Astrocyte (in vitro differentiated cells and primary cell): Measurements from ENCODE around the gene ANAPC16. TPM values are rescaled to one million over a fixed set of nuclear protein-coding genes. Genes with fewer than 3 reads are reported as not detected.

ENCODE experiments used
- DNase-seq: peaks from one replicate; pipeline ENCODE4 v3.0.0-alpha.2; 2010; ENCODE audit warnings: low read depth
- FAIRE-seq: peaks from 2 replicates; lab custom pipeline; 2011; peaks lifted over from hg19 to GRCh38; lab: Jason Lieb, UNC
- H2AFZ ChIP-seq: 2 replicates; pipeline ENCODE4 v1.6.0; 2012; ENCODE audit warnings: low read depth, low read length, inconsistent platforms
- H3K27ac ChIP-seq: 2 replicates; pipeline ENCODE4 v1.5.1; 2011; ENCODE audit warnings: low read depth, low read length, inconsistent platforms
- H3K27me3 ChIP-seq: 2 replicates; pipeline ENCODE4 v1.6.0; 2011; ENCODE audit warnings: low read length, inconsistent platforms; ENCODE audit not compliant: insufficient read depth
- H3K36me3 ChIP-seq: 2 replicates; pipeline ENCODE4 v1.5.1; 2011; ENCODE audit warnings: low read length, inconsistent platforms; ENCODE audit not compliant: insufficient read depth
- H3K4me1 ChIP-seq: 2 replicates; pipeline ENCODE4 v1.5.1; 2011; ENCODE audit warnings: low read length, inconsistent platforms; ENCODE audit not compliant: insufficient read depth
- H3K4me2 ChIP-seq: 2 replicates; pipeline ENCODE4 v1.6.0; 2012; ENCODE audit warnings: low read length, inconsistent platforms
- H3K4me3 ChIP-seq: 2 replicates; pipeline ENCODE4 v1.5.1; 2011; ENCODE audit warnings: low read depth, mild to moderate bottlenecking, low read length, inconsistent platforms; ENCODE audit not compliant: insufficient read depth
- H3K79me2 ChIP-seq: 2 replicates; pipeline ENCODE4 v1.6.0; 2012; ENCODE audit warnings: mild to moderate bottlenecking, low read length, inconsistent platforms; ENCODE audit not compliant: insufficient read depth
- H3K9ac ChIP-seq: 2 replicates; pipeline ENCODE4 v1.6.0; 2012; ENCODE audit warnings: mild to moderate bottlenecking, low read length, inconsistent platforms
- H3K9me3 ChIP-seq: 2 replicates; pipeline ENCODE4 v1.5.1; 2012; ENCODE audit warnings: low read depth, mild to moderate bottlenecking, low read length, inconsistent platforms; ENCODE audit not compliant: insufficient read depth
- H4K20me1 ChIP-seq: 2 replicates; pipeline ENCODE4 v1.6.0; 2012; ENCODE audit warnings: low read length, inconsistent platforms; ENCODE audit not compliant: insufficient read depth
- H3K27ac Mint-ChIP-seq: one replicate; pipeline ENCODE4 v1.8.0; 2021; ENCODE audit warnings: mild to moderate bottlenecking, mixed read lengths; ENCODE audit not compliant: unreplicated experiment
- H3K27me3 Mint-ChIP-seq: one replicate; pipeline ENCODE4 v1.8.0; 2021; ENCODE audit warnings: low read depth, mixed read lengths; ENCODE audit not compliant: unreplicated experiment
- H3K36me3 Mint-ChIP-seq: one replicate; pipeline ENCODE4 v1.8.0; 2021; ENCODE audit warnings: low read depth, mixed read lengths; ENCODE audit not compliant: unreplicated experiment
- H3K4me1 Mint-ChIP-seq: one replicate; pipeline ENCODE4 v1.8.0; 2021; ENCODE audit warnings: low read depth, mixed read lengths; ENCODE audit not compliant: unreplicated experiment
- H3K4me3 Mint-ChIP-seq: one replicate; pipeline ENCODE4 v1.8.0; 2021; ENCODE audit warnings: mild to moderate bottlenecking, moderate library complexity, mixed read lengths; ENCODE audit not compliant: unreplicated experiment
- H3K9me3 Mint-ChIP-seq: one replicate; pipeline ENCODE4 v1.8.0; 2021; ENCODE audit warnings: mild to moderate bottlenecking, mixed read lengths; ENCODE audit not compliant: unreplicated experiment
- CTCF ChIP-seq: IDR thresholded peaks from 2 replicates; pipeline ENCODE4 v1.5.1; 2011; ENCODE audit warnings: low read depth, mild to moderate bottlenecking, inconsistent platforms, low read length, moderate library complexity; ENCODE audit not compliant: insufficient read depth
- EZH2 ChIP-seq: IDR thresholded peaks from 2 replicates; pipeline ENCODE4 v1.6.1; 2012; ENCODE audit warnings: mild to moderate bottlenecking, low read length, inconsistent platforms; ENCODE audit not compliant: insufficient read depth
- total RNA-seq: library from RNA; stranded (reverse); gene quantifications from 2 replicates; pipeline ENCODE4 v1.2.1, GENCODE V29; 2021

ANAPC16 gene
- total RNA-seq, 1 donor from 2014 or later: 47.3 TPM

GRCh38 chr10:72173262-72173618, 42.6 kb upstream of the ANAPC16 start:
- Histone ChIP-seq H3K79me2 (no peaks in the 10 kb centered on the region), H3K9me3 (no peaks in the 10 kb centered on the region), H3K4me1 (peaks cover 29% of the 10 kb centered on the region), H3K27me3 (no peaks in the 10 kb centered on the region), H3K27ac (no peak overlapping the region), H3K4me3 (no peak overlapping the region), H4K20me1 (no peaks in the 10 kb centered on the region), H3K4me2 (no peak overlapping the region), H2AFZ (no peak overlapping the region), H3K9ac (no peak overlapping the region), H3K36me3 (no peaks in the 10 kb centered on the region)
- H3K27ac Mint-ChIP-seq: no peak overlapping the region
- no peak for FAIRE-seq
- peaks cover 5% of the 10 kb centered on the region for H3K36me3 Mint-ChIP-seq
- no peaks in the 10 kb centered on the region for H3K9me3 Mint-ChIP-seq
- H3K27me3 Mint-ChIP-seq: no peaks in the 10 kb centered on the region
- DNase-seq: no peak
- TF ChIP-seq EZH2 (no peak), CTCF (no peak)
- no peak overlapping the region for H3K4me3 Mint-ChIP-seq
- H3K4me1 Mint-ChIP-seq: peaks cover 15% of the 10 kb centered on the region

GRCh38 chr10:72173619-72174296, 42.1 kb upstream of the ANAPC16 start:
- H3K4me1 Mint-ChIP-seq: peaks cover 15% of the 10 kb centered on the region

More at GRCh38 chr10:72173619-72174296, 42.1 kb upstream of the ANAPC16 start:
- H3K4me3 ChIP-seq: no peak overlapping the region
- H3K4me3 Mint-ChIP-seq: no peak overlapping the region
- H3K27ac ChIP-seq: no peak overlapping the region
- H3K4me2 ChIP-seq: no peak overlapping the region
- H4K20me1 ChIP-seq: no peaks in the 10 kb centered on the region
- no peaks in the 10 kb centered on the region for H3K27me3 ChIP-seq
- no peaks in the 10 kb centered on the region for H3K9me3 ChIP-seq
- DNase-seq (peak; percentile 4), FAIRE-seq (no peak)
- no peaks in the 10 kb centered on the region for H3K9me3 Mint-ChIP-seq
- peaks cover 29% of the 10 kb centered on the region for H3K4me1 ChIP-seq
- H3K36me3 Mint-ChIP-seq: peaks cover 5% of the 10 kb centered on the region
- H3K27ac Mint-ChIP-seq: peak overlapping the region; percentile 75
- peaks cover 5% of the 10 kb centered on the region for H3K36me3 ChIP-seq
- H3K9ac ChIP-seq: no peak overlapping the region
- H3K79me2 ChIP-seq: no peaks in the 10 kb centered on the region
- H3K27me3 Mint-ChIP-seq: no peaks in the 10 kb centered on the region
- no peak overlapping the region for H2AFZ ChIP-seq
- no peak for TF ChIP-seq CTCF
- no peak for TF ChIP-seq EZH2
